ENCODE results near the gene RBM4B. TPM values are rescaled to one million over a fixed set of nuclear protein-coding genes. Genes with fewer than 3 reads are reported as not detected.

The RBM4B gene
- total and polyA plus RNA-seq, 2 of the 4 experiments (the other 2 are of a cell fraction): 23.1 to 26.7 TPM

DNA sequence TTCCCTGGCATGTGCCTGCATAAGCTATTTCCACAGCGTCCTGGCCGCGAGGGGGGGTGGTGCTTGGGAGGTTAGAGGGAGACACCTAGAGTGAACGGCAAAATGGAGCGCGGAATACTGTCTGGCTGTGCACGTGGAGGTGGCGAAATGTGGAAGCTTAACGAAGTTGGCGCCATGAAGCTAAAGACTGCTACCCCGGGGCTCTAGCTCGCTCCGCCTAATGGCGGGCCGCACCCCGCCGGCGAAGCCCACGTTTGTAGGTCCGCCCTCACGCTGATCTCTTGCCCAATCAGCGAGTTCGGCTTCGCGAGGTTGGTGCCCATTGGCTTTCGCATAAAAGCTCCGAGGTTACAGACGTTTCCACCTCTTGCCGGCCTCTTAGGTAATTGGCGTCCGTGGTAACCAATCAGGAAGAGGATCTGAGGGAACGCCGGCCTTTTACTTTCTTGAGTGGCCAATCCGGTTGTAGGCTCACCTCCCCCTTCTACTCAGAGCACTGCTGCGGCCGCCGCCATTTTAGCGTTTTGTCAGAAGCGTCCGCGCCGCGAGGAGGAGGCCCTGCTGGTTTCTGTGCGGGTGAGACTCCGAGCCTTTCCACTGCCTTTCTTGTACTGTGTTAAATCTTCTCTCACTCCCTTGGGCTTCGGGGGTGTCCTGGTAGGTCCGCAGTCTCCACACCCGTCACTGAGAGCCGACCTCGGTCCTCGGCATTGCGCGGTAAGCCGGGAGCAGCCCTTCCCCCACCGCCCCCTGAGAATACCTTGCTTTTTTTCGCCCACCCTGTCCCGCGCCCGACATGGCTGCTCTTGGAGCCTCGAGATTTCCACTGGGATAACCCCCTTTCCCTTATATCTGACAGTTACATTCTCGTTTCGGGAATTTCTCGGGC, 39.3 kb downstream of the RBM4B start, which contains the start of gene RBM4 (continued):
- TF ChIP-seq CHD1 (IDR thresholded peaks at IDR 0.05; ENCODE audit: low read depth, low read length) (peak; percentile 89; the same call in 1 of the 2 replicates), MAFK (IDR thresholded peaks at IDR 0.05; ENCODE audit: low read depth, low read length) (no peak; the same call in 1 of the 2 replicates), SMC3 (IDR thresholded peaks at IDR 0.05; ENCODE audit: low read depth, low read length) (no peak), RFX5 (IDR thresholded peaks at IDR 0.05; ENCODE audit: low read depth, low read length) (no peak)
